Measurements from ENCODE around the gene CPXM2.

DNA sequence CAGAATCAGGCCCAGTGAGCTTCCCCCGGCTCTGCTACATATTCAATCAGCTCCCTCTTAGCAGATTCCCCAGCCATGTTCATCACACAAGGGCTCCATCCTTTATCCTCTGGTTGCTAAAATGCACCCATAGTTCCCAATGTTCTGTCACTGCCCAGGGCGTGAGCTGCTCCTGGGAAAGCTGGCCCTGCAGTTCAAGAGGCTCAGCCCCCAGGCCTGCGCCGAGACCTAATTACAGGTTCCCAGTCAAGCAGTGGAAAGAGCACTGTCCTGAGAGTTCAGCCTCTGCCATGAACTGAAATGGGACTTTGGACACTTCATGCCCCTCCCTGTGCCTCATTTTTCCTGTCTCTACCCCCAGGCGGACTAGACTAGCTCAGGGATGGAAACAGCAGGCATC lies 149.9 kb downstream of the CPXM2 start:
- TF ChIP-seq, protein P1, sequence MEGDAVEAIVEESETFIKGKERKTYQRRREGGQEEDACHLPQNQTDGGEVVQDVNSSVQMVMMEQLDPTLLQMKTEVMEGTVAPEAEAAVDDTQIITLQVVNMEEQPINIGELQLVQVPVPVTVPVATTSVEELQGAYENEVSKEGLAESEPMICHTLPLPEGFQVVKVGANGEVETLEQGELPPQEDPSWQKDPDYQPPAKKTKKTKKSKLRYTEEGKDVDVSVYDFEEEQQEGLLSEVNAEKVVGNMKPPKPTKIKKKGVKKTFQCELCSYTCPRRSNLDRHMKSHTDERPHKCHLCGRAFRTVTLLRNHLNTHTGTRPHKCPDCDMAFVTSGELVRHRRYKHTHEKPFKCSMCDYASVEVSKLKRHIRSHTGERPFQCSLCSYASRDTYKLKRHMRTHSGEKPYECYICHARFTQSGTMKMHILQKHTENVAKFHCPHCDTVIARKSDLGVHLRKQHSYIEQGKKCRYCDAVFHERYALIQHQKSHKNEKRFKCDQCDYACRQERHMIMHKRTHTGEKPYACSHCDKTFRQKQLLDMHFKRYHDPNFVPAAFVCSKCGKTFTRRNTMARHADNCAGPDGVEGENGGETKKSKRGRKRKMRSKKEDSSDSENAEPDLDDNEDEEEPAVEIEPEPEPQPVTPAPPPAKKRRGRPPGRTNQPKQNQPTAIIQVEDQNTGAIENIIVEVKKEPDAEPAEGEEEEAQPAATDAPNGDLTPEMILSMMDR (IDR thresholded peaks at IDR 0.05 in 2 of 3, conservative IDR thresholded peaks at IDR 0.05 in 1 of 3; ENCODE audit: borderline replicate concordance in 1 of 3, insufficient read depth in 1 of 3, low read depth in 2 of 3, low read length in 2 of 3): no peak
- TF ChIP-seq, protein P2, sequence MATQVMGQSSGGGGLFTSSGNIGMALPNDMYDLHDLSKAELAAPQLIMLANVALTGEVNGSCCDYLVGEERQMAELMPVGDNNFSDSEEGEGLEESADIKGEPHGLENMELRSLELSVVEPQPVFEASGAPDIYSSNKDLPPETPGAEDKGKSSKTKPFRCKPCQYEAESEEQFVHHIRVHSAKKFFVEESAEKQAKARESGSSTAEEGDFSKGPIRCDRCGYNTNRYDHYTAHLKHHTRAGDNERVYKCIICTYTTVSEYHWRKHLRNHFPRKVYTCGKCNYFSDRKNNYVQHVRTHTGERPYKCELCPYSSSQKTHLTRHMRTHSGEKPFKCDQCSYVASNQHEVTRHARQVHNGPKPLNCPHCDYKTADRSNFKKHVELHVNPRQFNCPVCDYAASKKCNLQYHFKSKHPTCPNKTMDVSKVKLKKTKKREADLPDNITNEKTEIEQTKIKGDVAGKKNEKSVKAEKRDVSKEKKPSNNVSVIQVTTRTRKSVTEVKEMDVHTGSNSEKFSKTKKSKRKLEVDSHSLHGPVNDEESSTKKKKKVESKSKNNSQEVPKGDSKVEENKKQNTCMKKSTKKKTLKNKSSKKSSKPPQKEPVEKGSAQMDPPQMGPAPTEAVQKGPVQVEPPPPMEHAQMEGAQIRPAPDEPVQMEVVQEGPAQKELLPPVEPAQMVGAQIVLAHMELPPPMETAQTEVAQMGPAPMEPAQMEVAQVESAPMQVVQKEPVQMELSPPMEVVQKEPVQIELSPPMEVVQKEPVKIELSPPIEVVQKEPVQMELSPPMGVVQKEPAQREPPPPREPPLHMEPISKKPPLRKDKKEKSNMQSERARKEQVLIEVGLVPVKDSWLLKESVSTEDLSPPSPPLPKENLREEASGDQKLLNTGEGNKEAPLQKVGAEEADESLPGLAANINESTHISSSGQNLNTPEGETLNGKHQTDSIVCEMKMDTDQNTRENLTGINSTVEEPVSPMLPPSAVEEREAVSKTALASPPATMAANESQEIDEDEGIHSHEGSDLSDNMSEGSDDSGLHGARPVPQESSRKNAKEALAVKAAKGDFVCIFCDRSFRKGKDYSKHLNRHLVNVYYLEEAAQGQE (IDR thresholded peaks at IDR 0.05; ENCODE audit: low read depth): no peak

Measured in HCT116 (cell line).